Activated CD4-positive, alpha-beta T cell treated with anti-CD3 and anti-CD28 coated beads for 4 hours (primary cell): ENCODE measurements around the gene TOR2A.
"Not testable (repeated sequence)": the region's sequence is repeated elsewhere in the genome, so short reads cannot be mapped to it uniquely, and the experiment has no call there.

Source experiments
- DNase-seq, 2 donors: peaks; one replicate each; pipeline ENCODE4 v3.0.0-alpha.2; 2020

TOR2A gene

DNA sequence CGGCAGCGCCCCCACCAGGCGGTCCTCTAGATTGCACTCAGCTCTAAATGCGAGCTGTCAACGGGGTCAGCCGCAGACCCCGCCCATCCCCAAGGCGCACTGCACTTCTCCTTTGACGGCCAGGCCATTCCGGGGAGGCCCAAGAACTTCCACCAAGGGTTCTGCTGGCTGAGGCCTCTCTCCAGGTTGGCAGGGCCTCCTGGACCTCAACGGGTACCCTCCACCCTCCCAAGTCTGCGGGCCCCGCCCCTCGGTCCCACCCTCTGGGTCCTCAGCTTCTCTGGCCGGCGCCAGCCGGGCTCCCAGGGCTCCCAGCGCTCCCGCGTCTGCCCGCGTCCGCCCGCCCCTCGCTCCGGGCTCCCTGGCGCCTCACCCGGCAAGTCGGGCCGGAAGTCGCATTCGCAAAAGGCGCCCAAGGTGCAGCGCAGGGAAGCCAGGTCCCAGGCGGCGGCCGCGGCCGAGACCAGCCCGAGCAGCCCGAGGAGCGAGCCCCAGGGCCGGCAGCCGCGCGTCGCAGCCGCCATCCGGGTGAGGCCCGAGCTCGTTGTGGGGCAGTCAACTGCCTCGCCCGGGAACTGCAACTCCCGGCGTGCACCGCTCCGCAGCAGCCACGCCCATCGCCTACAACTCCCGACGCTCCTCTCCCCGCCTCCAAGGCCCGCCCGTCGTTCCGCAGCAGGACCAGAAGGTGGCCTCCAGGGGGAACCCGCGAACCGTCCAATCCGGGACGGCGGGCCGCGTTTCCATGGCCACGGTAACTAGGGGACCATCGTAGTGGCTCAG lies at the start of gene TOR2A:
Gene TOR2A, minus strand, starts transcription at position 548 of the 783 bp plus-strand sequence. Its CDS starts 24 bp downstream, at position 524.
- DNase-seq, result peak; percentile 98

GRCh38 chr9:127783111-127784008 lies 48.3 kb upstream of the TOR2A start:
- peak; percentile 50 to 60 for DNase-seq

- no peak for DNase-seq
Observed at GRCh38 chr9:127781806-127782205, 46.7 kb upstream of the TOR2A start.

GRCh38 chr9:127780909-127781308 lies 45.8 kb upstream of the TOR2A start:
- not testable (repeated sequence) for DNase-seq

DNA sequence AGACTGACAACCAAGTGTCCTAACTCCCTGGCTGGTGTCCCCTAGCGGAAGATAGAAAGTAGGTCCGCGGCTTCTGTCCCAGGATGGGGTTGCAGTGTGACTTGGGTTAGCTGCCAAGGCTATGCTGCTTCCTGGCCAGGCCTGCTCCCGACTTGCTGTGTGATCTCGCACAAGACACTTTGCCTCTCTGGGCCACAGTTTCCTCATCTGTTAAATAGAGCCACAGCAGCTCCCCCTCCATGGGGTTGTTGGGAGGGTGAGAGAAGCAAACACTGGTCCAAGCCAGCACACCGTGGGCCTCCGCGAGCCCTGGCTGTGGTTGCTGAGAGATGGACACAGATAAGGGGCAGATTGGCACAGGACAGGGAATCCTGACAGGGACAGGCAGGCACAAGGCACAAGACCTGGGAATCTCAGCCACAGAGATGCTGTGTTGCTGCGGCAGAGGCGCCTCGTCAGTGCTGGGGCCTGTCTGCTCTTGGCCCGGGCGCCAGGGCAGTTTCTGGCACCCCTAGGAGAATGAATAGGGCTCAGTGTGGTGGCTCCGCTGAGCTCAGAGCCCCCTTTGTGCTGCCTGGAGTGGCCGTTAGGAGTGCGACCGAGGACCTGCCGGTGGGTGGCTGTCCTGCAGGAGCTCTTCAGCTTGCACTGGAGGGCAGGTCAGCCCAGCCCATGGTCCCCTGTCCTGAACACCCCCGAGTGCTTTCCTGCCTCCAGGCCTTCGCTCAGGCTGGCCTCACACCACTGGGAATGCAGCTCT lies 45.2 kb upstream of the TOR2A start:
- DNase-seq, result no peak

DNA sequence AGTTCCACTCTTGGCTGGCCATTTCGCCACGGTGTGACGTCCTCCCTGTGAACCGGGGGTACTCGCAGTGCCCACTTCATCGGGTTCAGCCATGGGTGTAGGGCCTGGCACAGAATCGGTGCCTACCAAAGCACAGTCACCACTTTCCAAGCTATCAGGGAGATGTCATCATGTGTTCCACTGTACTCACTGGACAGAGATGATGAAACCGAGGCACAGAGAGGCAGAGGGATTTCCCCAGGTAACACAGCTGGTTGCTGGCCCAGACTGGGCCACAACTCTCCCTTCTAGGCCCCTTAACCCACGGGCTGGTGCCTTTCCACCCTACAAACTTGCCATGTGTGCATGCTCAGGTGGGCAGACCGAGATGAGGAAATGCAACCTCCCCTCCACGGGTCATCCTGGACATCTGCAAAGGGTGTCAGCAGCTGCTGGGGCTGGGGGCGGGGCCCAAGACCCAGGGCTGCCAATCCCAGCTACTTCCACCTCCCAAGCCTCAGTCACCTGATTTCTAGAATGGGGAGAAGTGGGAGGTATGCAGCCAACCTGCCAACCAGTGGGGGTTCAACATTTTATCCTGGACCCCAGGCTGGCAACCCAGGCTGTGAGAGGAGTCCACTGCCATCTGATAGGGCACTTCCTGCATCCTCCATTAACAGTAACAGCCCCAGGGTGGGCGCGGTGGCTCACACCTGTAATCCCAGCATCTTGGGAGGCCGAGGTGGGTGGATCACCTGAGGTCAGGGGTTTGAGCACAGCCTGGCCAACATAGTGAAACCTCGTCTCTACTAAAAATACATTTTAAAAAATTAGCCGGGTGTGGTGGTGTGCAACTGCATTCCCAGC lies 44.3 kb upstream of the TOR2A start:
- peak; percentile 63 to 69 for DNase-seq

DNA sequence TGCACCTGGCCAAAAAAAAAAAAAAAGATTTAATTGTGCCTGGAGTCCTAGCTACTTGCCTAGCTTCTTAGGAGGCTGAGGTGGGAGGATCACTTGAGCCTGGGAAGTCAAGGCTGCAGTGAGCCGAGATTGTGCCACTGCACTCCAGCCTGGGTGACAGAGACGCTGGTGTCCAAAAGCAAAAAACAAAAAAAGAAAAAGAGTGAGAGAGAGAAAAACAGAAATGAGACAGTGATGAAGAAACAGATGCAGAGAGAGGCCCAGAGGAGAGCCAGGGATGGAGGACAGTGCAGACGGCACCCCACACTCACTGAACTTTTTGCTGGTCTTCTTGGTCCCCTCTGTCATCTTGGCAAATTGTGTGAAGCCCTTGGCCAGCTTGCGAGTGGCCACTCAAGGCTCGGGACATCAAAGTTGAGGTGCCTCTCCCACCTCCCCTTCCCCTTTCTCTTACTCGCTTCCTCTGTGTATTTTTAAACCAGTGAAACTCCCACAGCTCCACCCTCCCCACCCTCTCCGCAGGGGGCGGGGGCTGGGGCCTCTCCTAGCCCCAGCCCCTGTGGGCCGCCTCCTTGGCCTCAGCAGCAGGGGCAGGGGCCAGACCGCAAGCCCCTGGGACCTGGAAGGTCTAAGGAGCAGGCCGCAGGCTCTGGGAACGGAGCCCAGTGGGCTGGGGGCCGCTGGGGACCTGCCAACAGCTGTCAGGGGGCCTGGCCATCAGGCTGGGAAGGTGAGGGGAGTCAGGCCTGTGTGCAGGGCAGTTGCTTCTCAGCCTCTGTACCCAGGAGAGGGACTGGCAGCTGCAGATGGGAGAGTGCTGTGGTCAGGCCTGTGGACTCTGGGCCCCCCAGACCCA lies 43.4 kb upstream of the TOR2A start, which contains the start of gene SH2D3C:
Gene SH2D3C, minus strand, starts transcription at position 387 of the 856 bp plus-strand sequence. Its CDS starts 39 bp downstream, at position 348.
- peak; percentile 42 to 44 for DNase-seq

GRCh38 chr9:127777368-127777980 lies 42.4 kb upstream of the TOR2A start:
- DNase-seq, result peak in 1 of 2 donors; percentile 12

DNA sequence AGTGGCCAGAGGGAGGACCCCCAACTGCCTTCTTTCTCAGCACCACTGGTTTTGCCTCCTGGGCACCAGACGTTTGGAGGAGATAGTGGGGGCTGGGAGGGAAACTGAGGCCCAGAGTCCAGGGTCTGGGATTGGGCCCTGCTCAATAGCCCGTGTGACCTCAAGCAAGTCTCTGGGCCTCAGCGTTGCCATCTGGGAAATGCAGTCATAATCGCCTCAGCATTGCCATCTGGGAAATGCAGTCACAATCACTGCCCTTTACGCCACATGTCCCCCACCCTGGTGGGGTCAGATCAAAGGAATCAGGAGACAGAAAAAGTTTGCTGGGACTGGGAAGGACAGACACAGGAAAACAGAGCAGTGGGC lies 41.8 kb upstream of the TOR2A start:
- DNase-seq, result no peak

DNA sequence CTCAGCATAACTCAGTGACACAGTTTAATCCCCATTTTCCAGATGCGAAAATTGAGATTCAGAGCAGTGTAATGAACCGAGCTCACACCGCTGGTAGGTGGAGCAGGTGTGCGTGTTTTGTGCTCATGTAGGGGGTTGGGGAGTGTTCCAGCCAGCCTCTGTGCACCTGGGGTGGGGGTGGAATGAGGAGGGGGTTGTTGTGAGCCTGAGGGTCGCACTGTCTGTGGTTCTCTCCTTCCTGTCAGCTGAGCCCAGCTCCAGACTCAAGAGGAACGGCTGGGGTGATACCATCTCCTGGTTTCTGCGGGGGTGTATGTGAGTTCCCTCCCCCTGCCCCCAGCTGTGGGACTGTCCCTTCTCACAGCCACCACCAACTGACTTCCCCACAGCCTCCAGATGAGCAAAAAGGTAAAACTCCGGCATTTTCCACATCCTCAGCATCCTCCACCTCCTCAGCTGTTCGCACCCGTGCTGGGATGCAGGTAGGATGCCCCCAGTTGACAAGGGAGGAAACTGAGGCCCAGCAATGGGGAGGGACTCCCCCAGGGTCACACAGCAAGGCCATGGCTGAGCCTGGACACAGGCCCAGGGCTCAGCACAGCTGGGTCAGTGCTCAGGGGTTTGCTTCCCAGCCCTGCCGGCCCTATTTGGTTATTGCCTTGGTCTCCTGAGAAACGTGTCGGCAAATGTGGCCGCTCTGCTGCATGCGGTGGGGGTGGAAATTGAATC lies 41.3 kb upstream of the TOR2A start:
- peak; percentile 77 to 82 for DNase-seq

DNA sequence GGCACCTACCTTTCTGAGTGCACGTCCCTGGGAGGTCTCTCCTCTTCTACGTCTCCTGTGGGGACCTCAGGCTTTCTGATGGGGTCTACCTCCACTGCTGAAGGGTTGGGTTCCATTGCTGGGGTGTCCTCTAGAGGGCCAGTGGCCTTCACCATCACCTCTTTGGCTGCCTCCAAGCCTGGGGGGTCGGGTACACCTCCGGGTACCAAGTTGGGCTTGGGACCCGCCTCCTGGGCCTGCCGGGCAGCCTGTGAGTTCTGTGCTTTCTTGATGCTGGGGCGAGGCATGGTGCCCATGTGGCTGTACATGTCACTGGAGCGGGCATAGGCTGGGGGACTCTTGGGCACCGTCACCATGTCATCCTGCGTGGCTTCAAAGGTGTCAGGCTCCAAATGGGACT lies 38.9 kb upstream of the TOR2A start:
- no peak for DNase-seq

- no peak for DNase-seq
Observed at GRCh38 chr9:127773272-127773671, 38.2 kb upstream of the TOR2A start.

- DNase-seq, result no peak
Observed at GRCh38 chr9:127772603-127773002, 37.5 kb upstream of the TOR2A start.

- DNase-seq, result no peak
Observed at GRCh38 chr9:127771570-127772189, 36.6 kb upstream of the TOR2A start.

DNA sequence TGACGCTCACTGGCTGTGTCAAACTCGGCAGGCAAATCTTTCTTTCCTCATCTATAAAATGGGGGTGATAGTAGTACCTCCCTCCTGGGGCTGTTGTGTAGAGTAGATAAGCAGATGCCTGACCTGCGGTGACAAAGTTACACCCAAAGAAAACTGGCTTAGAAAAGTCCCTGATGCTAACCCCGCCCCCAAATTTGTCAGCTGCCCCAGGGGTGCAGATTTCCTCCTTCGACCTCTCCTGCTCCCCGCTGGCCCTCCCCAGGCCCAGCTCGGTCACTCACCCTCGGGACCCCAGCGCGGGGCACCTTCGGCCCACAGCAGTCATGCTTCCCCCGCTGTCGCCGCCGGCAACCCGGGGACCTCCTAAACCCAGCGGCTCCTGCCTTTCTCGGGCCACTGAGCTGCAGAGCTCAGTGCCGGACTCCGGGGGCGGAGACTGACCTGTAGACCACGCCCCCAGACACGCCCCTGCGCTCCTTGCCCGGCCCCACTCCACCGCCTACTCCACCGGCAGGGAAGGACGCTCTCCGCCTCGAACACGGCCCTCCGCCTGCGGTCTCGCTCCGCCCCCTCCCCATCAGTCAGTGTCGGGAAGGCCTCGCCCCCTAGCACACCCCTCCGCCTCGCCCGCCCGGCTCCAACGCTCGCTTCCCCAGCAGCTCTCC lies 35.9 kb upstream of the TOR2A start:
- peak; percentile 95 to 98 for DNase-seq

DNA sequence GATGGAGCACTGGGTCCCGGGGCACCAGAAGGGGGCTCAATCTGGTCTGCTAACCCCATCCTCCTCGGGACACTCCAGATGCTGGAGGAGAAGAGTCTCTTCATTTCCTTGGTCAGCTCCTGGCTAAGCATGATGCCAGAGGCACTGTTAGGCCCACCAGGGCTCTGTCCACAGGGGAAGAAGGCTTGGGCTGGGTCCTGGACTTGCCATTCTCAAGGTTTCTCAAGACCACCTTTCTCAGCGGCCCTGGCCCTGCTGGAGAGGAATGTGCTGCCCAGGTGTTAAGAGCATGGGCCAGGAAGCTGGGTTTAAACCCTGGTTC lies 35.5 kb upstream of the TOR2A start:
- no peak for DNase-seq

DNA sequence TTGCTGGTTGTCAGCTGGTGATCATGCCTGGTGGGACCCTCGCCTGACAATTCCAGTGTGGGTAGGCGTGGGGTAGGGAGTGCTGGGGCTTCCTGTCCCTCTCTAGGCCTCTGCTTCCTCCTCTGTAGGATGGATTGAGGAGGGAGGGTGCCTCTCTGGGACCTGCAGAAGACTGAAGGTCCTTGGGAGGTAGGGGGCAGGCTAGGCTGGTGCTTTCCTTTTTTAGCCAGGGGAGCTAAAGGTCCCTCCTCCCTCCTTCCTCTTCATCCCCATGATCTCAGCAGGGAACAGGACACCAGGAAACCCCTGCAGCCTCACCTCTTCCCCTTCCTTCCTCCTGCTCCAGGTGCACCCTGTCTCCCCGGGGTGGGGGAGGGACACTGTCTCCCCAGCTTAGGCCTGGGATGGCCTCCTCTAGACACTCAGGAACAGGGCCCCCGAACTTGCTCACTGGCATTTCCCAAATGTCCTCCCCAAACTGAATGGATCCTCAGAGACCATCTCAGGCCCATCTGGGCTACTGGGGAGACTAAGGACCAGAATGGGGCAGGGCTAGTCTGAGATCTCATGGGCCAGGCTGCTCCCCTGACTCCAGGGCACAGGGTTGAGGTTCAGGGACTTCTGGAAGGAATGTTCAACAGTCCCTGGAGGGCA lies 35.0 kb upstream of the TOR2A start:
- no peak for DNase-seq

DNA sequence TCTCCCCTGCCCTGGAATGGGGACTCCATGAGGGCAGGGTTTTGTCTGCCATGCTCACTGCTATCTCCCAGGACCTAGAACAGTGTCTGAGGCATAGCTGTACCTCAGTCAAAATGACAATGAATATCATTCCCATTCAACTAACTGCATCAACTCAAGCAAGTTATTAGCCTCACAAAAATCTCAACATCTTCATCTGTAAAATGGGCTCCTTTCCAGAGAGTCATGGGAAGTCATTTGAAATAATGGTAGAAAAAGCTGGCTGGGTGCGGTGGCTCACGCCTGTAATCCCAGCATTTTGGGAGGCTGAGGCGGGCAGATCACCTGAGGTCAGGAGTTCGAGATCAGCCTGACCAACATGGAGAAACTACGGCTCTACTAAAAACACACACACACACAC lies 34.0 kb upstream of the TOR2A start:
- DNase-seq, result no peak
